T-cell (primary cell): Measurements from ENCODE around the gene SYNGR2. TPM values are rescaled to one million over a fixed set of nuclear protein-coding genes. Genes with fewer than 3 reads are reported as not detected.

Experiments
- ATAC-seq, 4 experiments: fragments of 200-7000 bp in 3 of 4; fragments of 150-1000 bp in 1 of 4; cut with Tn5 transposase; replicated peaks in 1 of 4; 1 replicate in 3 of 4; 2 replicates in 1 of 4; pipeline ENCODE4 v1.10.0; 2021; ENCODE audit warnings: moderate library complexity in 3 of 4, mild to moderate bottlenecking in 2 of 4, moderate number of reproducible peaks in 1 of 4
- CTCF ChIA-PET, 2 donors: fragments of 300-600 bp; sonication (Branson Sonifier 250); formaldehyde crosslinking; loops; one replicate each; lab custom pipeline; 2022; ENCODE audit warnings: antibody characterized with exemption in 2 of 2; lab: Charles Lee
- POLR2A ChIA-PET, 2 donors: fragments of 300-600 bp; sonication (Branson Sonifier 250); formaldehyde crosslinking; loops; one replicate each; lab custom pipeline; 2022; ENCODE audit warnings: antibody characterized with exemption in 2 of 2; lab: Charles Lee
- DNase-seq, 35 experiments: peaks; one replicate each; pipeline versions ENCODE4 v3.0.0 to v3.0.0-alpha.2; 2013 to 2023
- H3K27ac ChIP-seq: one replicate; pipeline ENCODE4 v1.5.1; 2013; ENCODE audit warnings: low read length
- H3K27me3 ChIP-seq, 2 experiments: replicated peaks in 1 of 2; 1 replicate in 1 of 2; 2 replicates in 1 of 2; pipeline versions ENCODE4 v1.6.1 to v1.7.0; 2013; ENCODE audit warnings: low read length in 1 of 2, mixed read lengths in 1 of 2; ENCODE audit not compliant: control insufficient read depth in 2 of 2, insufficient read depth in 2 of 2; ENCODE audit errors: extremely low read depth in 1 of 2
- H3K36me3 ChIP-seq, 2 donors: 1 replicate in 1 of 2; 2 replicates in 1 of 2; pipeline versions ENCODE4 v1.6.1 to v1.7.0; 2013; ENCODE audit warnings: low read length in 1 of 2; ENCODE audit not compliant: control insufficient read depth in 2 of 2, insufficient read depth in 1 of 2; ENCODE audit errors: extremely low read depth in 1 of 2
- H3K4me1 ChIP-seq, 2 experiments: 1 replicate in 1 of 2; 2 replicates in 1 of 2; pipeline versions ENCODE4 v1.6.1 to v1.7.0; 2013; ENCODE audit warnings: low read length in 2 of 2, mixed read lengths in 1 of 2; ENCODE audit not compliant: insufficient read depth in 2 of 2, control insufficient read depth in 1 of 2; ENCODE audit errors: extremely low read depth in 1 of 2
- H3K4me3 ChIP-seq, 2 donors: 1 replicate in 1 of 2; 2 replicates in 1 of 2; pipeline versions ENCODE4 v1.5.1 to v1.7.0; 2013; ENCODE audit warnings: mild to moderate bottlenecking in 2 of 2, low read length in 1 of 2, moderate library complexity in 1 of 2; ENCODE audit not compliant: control insufficient read depth in 1 of 2; ENCODE audit errors: extremely low read depth in 1 of 2
- H3K9me3 ChIP-seq: 2 replicates; pipeline ENCODE4 v1.7.0; 2013
- H3K27ac Mint-ChIP-seq, 2 donors: one replicate each; pipeline ENCODE4 v1.8.0; 2020 to 2021; ENCODE audit warnings: mild to moderate bottlenecking in 2 of 2, mixed read lengths in 2 of 2
- H3K27me3 Mint-ChIP-seq, 2 donors: one replicate each; pipeline ENCODE4 v1.8.0; 2021 to 2022; ENCODE audit warnings: mixed read lengths in 2 of 2
- H3K36me3 Mint-ChIP-seq: one replicate; pipeline ENCODE4 v1.8.0; 2021; ENCODE audit warnings: mixed read lengths
- H3K4me1 Mint-ChIP-seq, 3 donors: one replicate each; pipeline ENCODE4 v1.8.0; 2020 to 2022; ENCODE audit warnings: mixed read lengths in 3 of 3, mild to moderate bottlenecking in 1 of 3
- H3K4me3 Mint-ChIP-seq, 3 donors: one replicate each; pipeline ENCODE4 v1.8.0; 2020 to 2022; ENCODE audit warnings: mild to moderate bottlenecking in 3 of 3, mixed read lengths in 3 of 3, moderate library complexity in 3 of 3
- H3K9me3 Mint-ChIP-seq, 3 donors: one replicate each; pipeline ENCODE4 v1.8.0; 2020 to 2022; ENCODE audit warnings: mixed read lengths in 3 of 3
- WGBS: methylation state at CpG from one replicate; pipeline ENCODE4 v1.1.5; 2013; ENCODE audit warnings: missing lambda C conversion rate; ENCODE audit not compliant: insufficient coverage; 5-methylcytosine and 5-hydroxymethylcytosine counted together
- total RNA-seq, 35 experiments: library from RNA in 6 of 35; stranded (reverse) in 6 of 35; fragments of 120-200 nt in 1 of 35; gene quantifications; one replicate each; pipeline versions ENCODE4 v1.2.1 to v1.2.4 and lab custom pipeline; 2013 to 2026

Gene SYNGR2
- total RNA-seq, 5 donors from 2014 or later (not counting 1 experiment from before 2014, with no cell fraction given), result 56.0 to 86.3 (median 74.6) TPM

- ChIA-PET POLR2A (interaction anchor here in 1 of 2 donors (0.5 kb wide), 1 partner anchor 83 kb away, joined by 3 read pairs; no protein-coding TSS in a partner anchor), CTCF (no interaction called here)
- Histone ChIP-seq H3K36me3 (peaks cover 8 to 14% of the 10 kb centered on the region in 2 donors), H3K27ac (no peak overlapping the region), H3K9me3 (no peaks in the 10 kb centered on the region), H3K4me3 (no peak overlapping the region), H3K4me1 (peaks cover 14 to 66% of the 10 kb centered on the region in 2 experiments), H3K27me3 (no peaks in the 10 kb centered on the region)
- Mint-ChIP-seq H3K27ac (peak overlapping the region in 1 of 2 donors; percentile 91), H3K36me3 (peaks cover 4% of the 10 kb centered on the region), H3K4me3 (peak overlapping the region in 1 of 3 donors; percentile 66), H3K4me1 (peaks cover 50 to 70% (median 66%) of the 10 kb centered on the region in 3 donors), H3K9me3 (no peaks in the 10 kb centered on the region), H3K27me3 (no peaks in the 10 kb centered on the region)
- no peak for ATAC-seq
- DNase-seq, result no peak
- WGBS, result 88% methylated on average over 10 of the region's 15 CpGs
Measured at GRCh38 chr17:78174346-78174869, 6.0 kb downstream of the SYNGR2 start.

- Histone ChIP-seq H3K36me3 (peaks cover 8 to 14% of the 10 kb centered on the region in 2 donors), H3K4me3 (no peak overlapping the region), H3K9me3 (no peaks in the 10 kb centered on the region), H3K4me1 (peaks cover 10 to 66% of the 10 kb centered on the region in 2 experiments), H3K27me3 (no peaks in the 10 kb centered on the region), H3K27ac (no peak overlapping the region)
- 95% methylated on average over 25 of the region's 28 CpGs for WGBS
- POLR2A ChIA-PET, result interaction anchor here in 1 of 2 donors (0.5 kb wide), 1 partner anchor 84 kb away, joined by 3 read pairs; no protein-coding TSS in a partner anchor
- CTCF ChIA-PET, result no interaction called here
- H3K4me3 Mint-ChIP-seq, result no peak overlapping the region
- H3K9me3 Mint-ChIP-seq, result no peaks in the 10 kb centered on the region
- H3K36me3 Mint-ChIP-seq, result peaks cover 4% of the 10 kb centered on the region
- peaks cover 50 to 66% (median 60%) of the 10 kb centered on the region in 3 donors for H3K4me1 Mint-ChIP-seq
- DNase-seq (no peak), ATAC-seq (no peak)
- no peak overlapping the region for H3K27ac Mint-ChIP-seq
- no peaks in the 10 kb centered on the region for H3K27me3 Mint-ChIP-seq
Measured at GRCh38 chr17:78174870-78175642, 6.7 kb downstream of the SYNGR2 start.

- WGBS, result 97% methylated on average over 10 of the region's 14 CpGs
- Mint-ChIP-seq H3K36me3 (peaks cover 4% of the 10 kb centered on the region), H3K4me1 (peaks cover 50 to 66% (median 58%) of the 10 kb centered on the region in 3 donors), H3K4me3 (no peak overlapping the region), H3K27ac (no peak overlapping the region), H3K9me3 (no peaks in the 10 kb centered on the region), H3K27me3 (no peaks in the 10 kb centered on the region)
- peaks cover 8 to 14% of the 10 kb centered on the region in 2 donors for H3K36me3 ChIP-seq
- POLR2A ChIA-PET, result no interaction called here
- no peaks in the 10 kb centered on the region for H3K27me3 ChIP-seq
- H3K27ac ChIP-seq, result no peak overlapping the region
- H3K4me3 ChIP-seq, result no peak overlapping the region
- CTCF ChIA-PET, result interaction anchor here in 1 of 2 donors (0.5 to 0.9 kb wide), 2 partner anchors 63 to 465 kb away, joined by 3 to 4 read pairs; no protein-coding TSS in a partner anchor
- H3K4me1 ChIP-seq, result peaks cover 10 to 61% of the 10 kb centered on the region in 2 experiments
- DNase-seq (no peak), ATAC-seq (no peak)
- H3K9me3 ChIP-seq, result no peaks in the 10 kb centered on the region
Measured at GRCh38 chr17:78175643-78175981, 7.2 kb downstream of the SYNGR2 start.

- ChIA-PET CTCF (interaction anchor here (0.6 to 1.4 kb wide), 9 partner anchors 21 to 157 kb away, joined by 3 to 7 read pairs (median 4); no protein-coding TSS in a partner anchor), POLR2A (interaction anchor here in 1 of 2 donors (0.6 kb wide), 1 partner anchor 171 kb away, joined by 4 read pairs; no protein-coding TSS in a partner anchor)
- Mint-ChIP-seq H3K27me3 (no peaks in the 10 kb centered on the region), H3K4me3 (no peak overlapping the region), H3K36me3 (peaks cover 4% of the 10 kb centered on the region), H3K9me3 (no peaks in the 10 kb centered on the region), H3K4me1 (peaks cover 47 to 58% (median 51%) of the 10 kb centered on the region in 3 donors), H3K27ac (no peak overlapping the region)
- H3K27ac ChIP-seq, result no peak overlapping the region
- DNase-seq (peak; percentile 43 to 86 (median 70)), ATAC-seq (peak; percentile 81 to 85 (median 82))
- peaks cover 10 to 52% of the 10 kb centered on the region in 2 experiments for H3K4me1 ChIP-seq
- H3K9me3 ChIP-seq, result no peaks in the 10 kb centered on the region
- no peaks in the 10 kb centered on the region for H3K27me3 ChIP-seq
- peaks cover 4 to 10% of the 10 kb centered on the region in 2 donors for H3K36me3 ChIP-seq
- H3K4me3 ChIP-seq, result no peak overlapping the region
- 3% methylated on average over 6 of the region's 14 CpGs for WGBS
Measured at GRCh38 chr17:78176548-78177025, 8.2 kb downstream of the SYNGR2 start.

- Mint-ChIP-seq H3K27ac (peak overlapping the region in 1 of 2 donors; percentile 36), H3K4me3 (no peak overlapping the region), H3K27me3 (no peaks in the 10 kb centered on the region), H3K4me1 (peaks cover 20 to 30% (median 23%) of the 10 kb centered on the region in 3 donors), H3K36me3 (no peaks in the 10 kb centered on the region), H3K9me3 (no peaks in the 10 kb centered on the region)
- H3K4me3 ChIP-seq, result no peak overlapping the region
- peaks cover 0 to 4% of the 10 kb centered on the region in 2 donors for H3K36me3 ChIP-seq
- 98% methylated on average over 12 of the region's 17 CpGs for WGBS
- no peak for DNase-seq
- CTCF ChIA-PET, result no interaction called here
- no peak for ATAC-seq
- POLR2A ChIA-PET, result interaction anchor here in 1 of 2 donors (0.7 kb wide), 1 partner anchor 256 kb away, joined by 3 read pairs; no protein-coding TSS in a partner anchor
- peaks cover 3 to 24% of the 10 kb centered on the region in 2 experiments for H3K4me1 ChIP-seq
- H3K27me3 ChIP-seq, result no peaks in the 10 kb centered on the region
- H3K27ac ChIP-seq, result no peak overlapping the region
- H3K9me3 ChIP-seq, result no peaks in the 10 kb centered on the region
Measured at GRCh38 chr17:78179372-78179771, 11.0 kb downstream of the SYNGR2 start.

- Mint-ChIP-seq H3K27ac (peak overlapping the region; percentile 45 to 73), H3K4me1 (peaks cover 20 to 29% (median 23%) of the 10 kb centered on the region in 3 donors), H3K4me3 (peak overlapping the region in 1 of 3 donors; percentile 58), H3K27me3 (no peaks in the 10 kb centered on the region), H3K36me3 (no peaks in the 10 kb centered on the region), H3K9me3 (no peaks in the 10 kb centered on the region)
- WGBS, result 73% methylated on average over 3 of the region's 14 CpGs
- Histone ChIP-seq H3K27ac (no peak overlapping the region), H3K36me3 (peaks cover 0 to 4% of the 10 kb centered on the region in 2 donors), H3K9me3 (no peaks in the 10 kb centered on the region), H3K4me1 (peaks cover 3 to 19% of the 10 kb centered on the region in 2 experiments), H3K27me3 (no peaks in the 10 kb centered on the region), H3K4me3 (no peak overlapping the region)
- ChIA-PET POLR2A (interaction anchor here in 1 of 2 donors (0.7 kb wide), 1 partner anchor 256 kb away, joined by 3 read pairs; no protein-coding TSS in a partner anchor), CTCF (no interaction called here)
- no peak for DNase-seq
- no peak for ATAC-seq
Measured at GRCh38 chr17:78180083-78180482, 11.7 kb downstream of the SYNGR2 start.
